Islet precursor cell (in vitro differentiated cells): Measurements from ENCODE around the gene PTPRN2.
A peak's percentile ranks its signal among the peaks of the same experiment; 100 is the strongest.

Experiments
- DNase-seq: peaks from one replicate; pipeline ENCODE4 v3.0.0-alpha.2; 2018

Gene PTPRN2

GRCh38 chr7:157690833-157691585, 896.6 kb downstream of the PTPRN2 start:
- DNase-seq: peak; percentile 88

- DNase-seq: peak; percentile 60
Observed at GRCh38 chr7:157690058-157690832, 897.4 kb downstream of the PTPRN2 start.

- DNase-seq: peak; percentile 48
Observed at GRCh38 chr7:157689269-157690057, 898.2 kb downstream of the PTPRN2 start.

GRCh38 chr7:157688533-157689268, 898.9 kb downstream of the PTPRN2 start:
- peak; percentile 47 for DNase-seq

GRCh38 chr7:157687845-157688532, 899.6 kb downstream of the PTPRN2 start:
- no peak for DNase-seq

- DNase-seq: no peak
Observed at GRCh38 chr7:157687158-157687557, 900.5 kb downstream of the PTPRN2 start.

- DNase-seq: peak; percentile 24
Observed at GRCh38 chr7:157686285-157686894, 901.2 kb downstream of the PTPRN2 start.

GRCh38 chr7:157685430-157686284, 902.0 kb downstream of the PTPRN2 start:
- peak; percentile 55 for DNase-seq

- DNase-seq: peak; percentile 31
Observed at GRCh38 chr7:157684909-157685429, 902.7 kb downstream of the PTPRN2 start.

- peak; percentile 53 for DNase-seq
Observed at GRCh38 chr7:157684157-157684908, 903.3 kb downstream of the PTPRN2 start.

- peak; percentile 30 for DNase-seq
Observed at GRCh38 chr7:157683747-157684156, 903.9 kb downstream of the PTPRN2 start.

GRCh38 chr7:157682946-157683746, 904.5 kb downstream of the PTPRN2 start:
- peak; percentile 37 for DNase-seq

GRCh38 chr7:157682064-157682945, 905.3 kb downstream of the PTPRN2 start:
- DNase-seq: peak; percentile 30

- DNase-seq: no peak
Observed at GRCh38 chr7:157679607-157680006, 908.0 kb downstream of the PTPRN2 start.

GRCh38 chr7:157678501-157678900, 909.1 kb downstream of the PTPRN2 start:
- peak; percentile 33 for DNase-seq

GRCh38 chr7:157676456-157677255, 911.0 kb downstream of the PTPRN2 start:
- DNase-seq: peak; percentile 44

- peak; percentile 41 for DNase-seq
Observed at GRCh38 chr7:157676001-157676400, 911.6 kb downstream of the PTPRN2 start.
